Type B pancreatic cell (in vitro differentiated cells): ENCODE results near the gene RFX3. TPM values are rescaled to one million over a fixed set of nuclear protein-coding genes. Genes with fewer than 3 reads are reported as not detected.

ENCODE experiments used
- DNase-seq: peaks from one replicate; pipeline ENCODE4 v3.0.0; 2021; ENCODE audit warnings: mixed read lengths; ENCODE audit not compliant: unreplicated experiment; ENCODE audit errors: extremely low spot score
- H3K27ac Mint-ChIP-seq: 2 replicates; pipeline ENCODE4 v1.8.0; 2021; ENCODE audit warnings: mild to moderate bottlenecking, mixed read lengths
- H3K27me3 Mint-ChIP-seq: 2 replicates; pipeline ENCODE4 v1.8.0; 2021; ENCODE audit warnings: mixed read lengths
- H3K36me3 Mint-ChIP-seq: 2 replicates; pipeline ENCODE4 v1.8.0; 2021; ENCODE audit warnings: mixed read lengths
- H3K4me1 Mint-ChIP-seq: one replicate; pipeline ENCODE4 v1.8.0; 2021; ENCODE audit warnings: mixed read lengths; ENCODE audit not compliant: unreplicated experiment
- H3K4me3 Mint-ChIP-seq: 2 replicates; pipeline ENCODE4 v1.8.0; 2021; ENCODE audit warnings: mild to moderate bottlenecking, mixed read lengths
- H3K9me3 Mint-ChIP-seq: 2 replicates; pipeline ENCODE4 v1.8.0; 2021; ENCODE audit warnings: mixed read lengths
- CTCF ChIP-seq: fragments of 200-600 bp; sonication (generic); conservative IDR thresholded peaks from 2 replicates; pipeline ENCODE4 v1.5.0; 2021; ENCODE audit warnings: antibody characterized with exemption, mild to moderate bottlenecking
- total RNA-seq: library from RNA; stranded (reverse); gene quantifications from 2 replicates; pipeline ENCODE4 v1.2.1, GENCODE V29; 2021; ENCODE audit warnings: low replicate concordance

RFX3 gene
- total RNA-seq, 1 donor from 2014 or later: 42.5 TPM

- Mint-ChIP-seq H3K36me3 (peaks cover 6% of the 10 kb centered on the region), H3K4me1 (peaks cover 23% of the 10 kb centered on the region), H3K4me3 (no peak overlapping the region), H3K27me3 (no peaks in the 10 kb centered on the region), H3K9me3 (no peaks in the 10 kb centered on the region), H3K27ac (no peak overlapping the region)
- no peak for TF ChIP-seq CTCF
- no peak for DNase-seq
These were observed 57.2 kb downstream of the RFX3 start for GRCh38 chr9:3468421-3469205.

- Mint-ChIP-seq H3K27me3 (no peaks in the 10 kb centered on the region), H3K27ac (no peak overlapping the region), H3K36me3 (peaks cover 3% of the 10 kb centered on the region), H3K4me3 (peak overlapping the region; percentile 29), H3K9me3 (no peaks in the 10 kb centered on the region), H3K4me1 (peaks cover 16% of the 10 kb centered on the region)
- TF ChIP-seq CTCF: peak; percentile 78
- DNase-seq: no peak
These were observed 58.1 kb downstream of the RFX3 start for GRCh38 chr9:3467593-3468219.

GRCh38 chr9:3464033-3464638 is 61.7 kb downstream of the RFX3 start:
- H3K27me3 Mint-ChIP-seq: no peaks in the 10 kb centered on the region
- H3K4me3 Mint-ChIP-seq: no peak overlapping the region
- H3K27ac Mint-ChIP-seq: no peak overlapping the region
- TF ChIP-seq CTCF: no peak
- DNase-seq: no peak
- H3K4me1 Mint-ChIP-seq: peaks cover 12% of the 10 kb centered on the region
- H3K36me3 Mint-ChIP-seq: no peaks in the 10 kb centered on the region
- H3K9me3 Mint-ChIP-seq: no peaks in the 10 kb centered on the region

GRCh38 chr9:3458806-3459475 is 66.9 kb downstream of the RFX3 start:
- Mint-ChIP-seq H3K9me3 (peaks cover 4% of the 10 kb centered on the region), H3K27ac (no peak overlapping the region), H3K4me1 (peaks cover 16% of the 10 kb centered on the region), H3K36me3 (peaks cover 5% of the 10 kb centered on the region), H3K4me3 (no peak overlapping the region), H3K27me3 (no peaks in the 10 kb centered on the region)
- no peak for DNase-seq
- TF ChIP-seq CTCF: no peak

GRCh38 chr9:3457175-3457574 is 68.6 kb downstream of the RFX3 start:
- Mint-ChIP-seq H3K27ac (no peak overlapping the region), H3K27me3 (no peaks in the 10 kb centered on the region), H3K4me3 (no peak overlapping the region), H3K36me3 (peaks cover 5% of the 10 kb centered on the region), H3K9me3 (peaks cover 4% of the 10 kb centered on the region), H3K4me1 (peaks cover 16% of the 10 kb centered on the region)
- TF ChIP-seq CTCF: no peak
- DNase-seq: no peak
